GM18499 (cell line): Measurements from ENCODE around the gene VAT1.
"Not testable (repeated sequence)": the region's sequence is repeated elsewhere in the genome, so short reads cannot be mapped to it uniquely, and the experiment has no call there.

Experiments used
- ATAC-seq: cut with Tn5 transposase; IDR thresholded peaks from one replicate; pipeline ENCODE4 v1.9.1; 2021; ENCODE audit warnings: moderate number of reproducible peaks; ENCODE audit not compliant: insufficient read depth, unreplicated experiment

VAT1 gene

DNA sequence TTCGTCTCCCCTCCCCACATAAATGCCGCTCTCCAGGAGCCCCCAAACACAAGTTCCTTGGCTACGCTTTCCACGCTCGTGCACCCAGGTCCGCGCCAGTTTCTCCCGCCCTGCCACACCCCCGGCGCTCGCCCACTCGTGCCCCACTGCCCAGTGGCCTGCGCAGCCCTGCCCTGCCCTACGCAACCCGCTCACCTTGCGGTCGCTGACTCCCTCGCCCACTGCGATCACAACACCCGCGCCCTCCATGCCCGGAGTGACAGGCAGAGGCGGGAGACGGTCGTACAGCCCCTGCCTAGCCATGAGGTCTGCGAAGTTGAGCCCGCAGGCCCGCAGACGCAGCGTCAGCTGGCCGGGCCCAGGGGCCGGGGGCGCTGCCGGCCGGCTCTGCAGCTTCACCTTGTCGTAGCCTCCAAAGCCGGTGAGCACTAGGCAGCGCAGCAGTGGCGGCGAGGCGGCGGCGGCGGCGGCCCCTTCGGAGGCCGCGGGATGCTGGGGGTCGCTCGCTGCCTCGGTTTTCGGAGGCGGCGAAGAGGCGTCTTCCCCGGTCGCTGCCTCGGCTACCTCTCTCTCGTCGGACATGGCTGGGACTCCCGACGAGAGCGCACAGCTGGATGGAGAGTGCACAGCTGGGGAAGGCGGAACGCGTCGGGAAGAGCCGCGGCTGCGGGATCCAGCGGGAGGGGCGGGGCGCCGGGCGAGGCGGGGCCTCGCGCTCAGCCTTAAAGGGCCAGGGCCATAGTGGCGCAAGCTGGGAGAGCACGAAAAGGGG, at the start of gene VAT1:
Gene VAT1, minus strand, starts transcription at position 645 of the 772 bp plus-strand sequence. Its CDS starts 63 bp downstream, at position 582.
- no peak for ATAC-seq

DNA sequence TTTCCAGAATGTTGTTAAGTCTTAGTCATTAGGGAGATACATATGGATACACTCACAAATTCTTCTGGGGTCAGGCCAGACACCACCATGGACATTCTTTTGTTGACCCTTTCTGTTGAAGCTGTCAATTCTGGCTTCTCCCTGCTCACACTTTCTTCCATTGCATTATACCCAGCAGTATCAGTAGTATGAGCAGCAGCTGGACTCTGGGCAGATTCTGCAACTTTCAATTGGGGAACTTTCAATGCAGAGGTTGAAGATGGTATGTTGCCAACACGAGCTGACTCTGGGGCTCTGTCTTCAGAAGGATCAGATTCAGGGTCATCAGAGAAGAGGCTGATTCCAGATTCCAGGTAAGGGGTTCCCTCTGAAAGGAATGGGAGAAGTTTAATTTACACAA, 48.7 kb upstream of the VAT1 start:
- ATAC-seq: no peak

GRCh38 chr17:43070257-43070656, 48.1 kb upstream of the VAT1 start:
- no peak for ATAC-seq

DNA sequence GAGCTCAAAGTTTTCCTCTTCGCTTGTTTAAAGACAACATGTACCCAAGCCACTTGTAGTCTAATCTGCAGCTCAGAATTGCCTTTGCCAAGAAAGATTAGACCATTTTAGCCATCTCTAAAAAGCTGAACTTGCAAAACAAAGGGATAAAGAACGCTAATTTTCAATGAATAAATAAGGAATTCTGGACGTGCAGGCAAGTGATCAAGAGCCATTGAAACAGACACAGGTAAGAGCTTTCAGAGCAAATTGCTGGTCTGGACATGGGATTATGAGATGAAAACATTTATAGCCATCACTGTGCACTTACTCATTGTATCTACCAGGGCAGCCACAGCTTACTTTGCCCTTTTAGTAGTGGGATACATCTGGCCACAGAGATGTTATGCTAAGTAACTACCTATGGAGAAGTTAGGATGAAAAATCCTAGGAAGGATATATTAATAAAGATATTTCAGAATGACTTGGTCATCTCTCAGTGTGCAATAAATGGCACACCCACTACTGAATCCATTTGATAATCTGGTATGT, 47.2 kb upstream of the VAT1 start:
- no peak for ATAC-seq

GRCh38 chr17:43068570-43069367, 46.6 kb upstream of the VAT1 start:
- no peak for ATAC-seq

- no peak for ATAC-seq
Observed at GRCh38 chr17:43062984-43063638, 40.9 kb upstream of the VAT1 start.

DNA sequence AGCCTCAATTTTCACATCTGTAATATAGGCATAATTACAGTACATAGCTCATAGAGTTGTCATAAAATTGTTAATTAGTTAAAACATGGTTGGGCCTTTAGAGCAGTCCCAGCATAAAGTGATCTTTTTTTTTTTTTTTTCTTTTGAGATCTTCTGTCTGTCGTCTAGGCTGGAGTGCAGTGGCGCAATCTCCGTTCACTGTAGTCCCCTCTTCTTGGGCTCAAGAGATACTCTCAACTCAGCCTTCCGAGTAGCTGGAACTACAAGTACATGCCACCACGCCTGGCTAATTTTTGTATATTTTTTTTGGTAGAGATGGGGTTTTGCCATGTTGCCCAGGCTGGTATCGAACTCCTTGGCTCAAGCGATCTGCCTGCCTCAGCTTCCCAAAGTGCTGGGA, 33.9 kb upstream of the VAT1 start:
- no peak for ATAC-seq

GRCh38 chr17:43053008-43053407, 30.8 kb upstream of the VAT1 start:
- ATAC-seq: not testable (repeated sequence)

DNA sequence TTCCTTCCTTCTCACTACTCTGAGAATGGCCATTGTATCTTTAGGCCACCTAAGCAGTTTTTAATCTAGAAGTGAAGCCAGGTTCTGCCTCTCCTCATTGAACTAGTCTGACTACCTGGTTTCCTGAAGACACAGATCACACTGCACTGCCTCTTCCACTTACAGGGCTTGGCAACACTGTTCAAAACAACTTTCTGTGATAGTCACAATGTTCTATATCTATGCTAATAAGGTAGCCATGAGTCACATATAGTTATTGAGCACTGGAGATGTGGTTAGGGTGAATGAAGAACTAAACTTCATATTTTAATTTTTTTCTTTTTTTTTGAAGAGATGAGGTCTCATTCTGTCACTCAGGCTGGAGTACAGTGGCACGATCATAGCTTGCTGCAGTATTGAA, 29.8 kb upstream of the VAT1 start:
- ATAC-seq: no peak

DNA sequence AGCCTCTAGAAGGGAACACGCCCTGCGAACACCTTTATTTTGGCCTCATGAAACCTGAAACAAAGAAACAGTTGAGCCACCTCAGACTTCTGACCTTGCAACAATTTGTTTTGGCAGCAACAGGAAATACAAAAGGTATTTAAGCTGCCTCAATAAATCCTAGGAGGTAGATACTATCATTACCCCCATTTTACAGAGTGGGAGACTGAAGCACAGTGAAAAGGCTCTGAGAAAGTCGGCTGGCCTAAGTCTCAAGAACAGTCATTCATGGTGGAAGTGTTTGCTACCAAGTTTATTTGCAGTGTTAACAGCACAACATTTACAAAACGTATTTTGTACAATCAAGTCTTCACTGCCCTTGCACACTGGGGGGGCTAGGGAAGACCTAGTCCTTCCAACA, 21.8 kb upstream of the VAT1 start:
- ATAC-seq: no peak

DNA sequence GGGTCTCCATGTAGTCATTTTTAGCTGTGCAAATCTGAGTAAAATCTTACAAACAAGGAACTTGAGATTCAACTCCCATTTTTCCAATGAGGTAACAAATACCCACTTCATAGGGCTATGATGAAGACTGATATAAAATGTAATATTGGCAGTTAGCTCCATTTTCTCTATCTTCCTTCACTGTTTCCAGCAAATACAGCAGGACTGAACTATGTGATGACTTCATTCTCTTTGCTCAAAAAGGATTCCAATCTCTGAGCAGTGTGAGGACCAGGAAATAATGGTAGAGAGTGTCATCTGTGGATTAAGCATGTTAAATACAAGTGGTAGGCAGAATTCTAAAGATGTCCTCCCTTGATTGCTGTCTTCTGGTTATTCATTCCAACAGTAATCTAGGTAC, 21.1 kb upstream of the VAT1 start:
- ATAC-seq: no peak

GRCh38 chr17:43042025-43042628, 19.9 kb upstream of the VAT1 start:
- no peak for ATAC-seq

- ATAC-seq: no peak
Observed at GRCh38 chr17:43040655-43041054, 18.5 kb upstream of the VAT1 start.

DNA sequence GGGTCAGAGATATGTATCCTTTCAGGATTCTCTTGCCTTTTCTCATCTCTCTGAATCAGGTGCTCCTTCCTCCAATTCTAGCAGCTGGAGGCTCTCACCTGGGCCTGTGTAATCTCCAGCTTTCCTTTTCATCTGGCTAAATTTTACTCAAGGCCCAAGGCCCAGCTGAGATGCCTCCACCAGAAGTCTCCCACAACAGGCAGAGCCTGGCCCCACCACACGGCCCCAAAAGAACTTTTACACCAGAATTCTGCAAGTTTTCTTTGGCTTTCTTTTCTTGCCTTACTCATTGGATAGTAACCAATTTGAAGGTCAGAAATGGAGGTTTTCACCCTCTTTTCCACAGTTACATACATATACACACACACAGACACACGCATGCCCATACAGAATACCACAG, 17.5 kb upstream of the VAT1 start:
- no peak for ATAC-seq

DNA sequence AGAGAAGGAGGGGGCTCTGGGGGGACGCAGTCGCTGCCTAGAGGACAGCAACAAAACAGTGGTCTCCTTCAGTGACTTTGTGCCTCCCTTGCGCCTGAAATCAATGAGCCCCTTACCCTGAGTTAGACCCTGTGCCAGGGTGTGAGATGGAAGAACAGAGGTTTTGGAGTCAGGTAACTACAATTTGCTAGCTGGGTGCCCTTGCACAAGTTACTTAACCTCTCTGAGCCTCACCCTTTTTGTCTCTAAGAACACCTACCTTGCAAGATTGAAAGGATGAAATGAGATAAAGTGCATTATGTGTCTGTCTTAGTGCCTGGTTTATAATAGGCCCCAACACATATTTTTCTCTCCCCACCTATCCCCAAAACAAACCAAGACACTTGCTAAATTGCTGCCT, 12.7 kb upstream of the VAT1 start:
- no peak for ATAC-seq

GRCh38 chr17:43033948-43034881, 12.0 kb upstream of the VAT1 start:
- no peak for ATAC-seq

GRCh38 chr17:43031666-43032065, 9.5 kb upstream of the VAT1 start:
- no peak for ATAC-seq

DNA sequence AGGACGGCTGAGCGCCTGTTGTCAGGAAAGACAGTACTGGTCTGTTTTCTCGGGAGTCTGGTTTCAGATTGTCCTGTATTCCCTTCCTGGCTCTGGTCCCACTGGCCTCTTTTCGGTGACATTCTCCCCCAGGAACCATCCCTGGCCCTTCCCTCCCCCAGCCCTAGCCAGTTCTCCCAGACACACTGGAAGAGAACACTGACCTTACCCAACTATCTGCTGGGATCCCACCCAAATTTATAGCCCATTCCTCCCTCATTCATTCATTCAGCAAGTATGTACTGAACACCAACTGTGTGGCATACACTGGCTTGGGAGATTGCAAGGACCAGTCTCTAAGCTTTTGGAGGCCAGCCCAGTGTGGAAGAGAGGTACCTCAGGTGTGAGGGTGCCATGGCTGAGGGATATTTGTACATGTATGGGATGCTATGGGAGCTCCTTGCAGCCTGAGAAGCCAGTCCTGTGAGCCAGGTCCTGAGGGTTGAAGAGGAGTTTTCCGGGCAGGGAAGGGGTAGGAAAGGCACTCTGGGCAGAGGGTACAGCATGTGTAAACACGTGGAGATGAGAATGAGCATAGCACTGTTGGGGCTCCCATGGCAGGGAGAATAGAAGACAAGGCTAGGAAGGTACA, 8.1 kb upstream of the VAT1 start:
- ATAC-seq: no peak

- no peak for ATAC-seq
Observed at GRCh38 chr17:43028221-43028861, 6.2 kb upstream of the VAT1 start.
